ENCODE data around the gene SNRNP35. TPM values are rescaled to one million over a fixed set of nuclear protein-coding genes. Genes with fewer than 3 reads are reported as not detected.

The SNRNP35 gene
- total and polyA plus RNA-seq, 10 donors, result 18.9 to 63.7 (median 31.4) TPM

- Histone ChIP-seq H3K36me3 (peaks cover 0 to 30% (median 0%) of the 10 kb centered on the region in 6 donors), H3K4me1 (no peaks in the 10 kb centered on the region), H3K4me3 (no peak overlapping the region), H3K27me3 (replicated peaks in 1 of 7) (no peaks in the 10 kb centered on the region), H3K27ac (no peak overlapping the region), H3K9me3 (no peaks in the 10 kb centered on the region)
- intact Hi-C loops (cut with DNase I; ENCODE audit: low total_unique reads), result no loop called here
- 91 to 97% (median 93%) methylated on average over 8 to 18 of the region's 18 CpGs for WGBS, 5 donors
- TF ChIP-seq POLR2A (IDR thresholded peaks at IDR 0.05) (no peak), POLR2AphosphoS5 (IDR thresholded peaks at IDR 0.05) (no peak), CTCF (IDR thresholded peaks at IDR 0.05 in 8 of 11, conservative IDR thresholded peaks at IDR 0.05 in 3 of 11) (no peak)
- no peak for DNase-seq
Observed at GRCh38 chr12:123494124-123494851, 36.3 kb downstream of the SNRNP35 start.

GRCh38 chr12:123497065-123497464 lies 39.1 kb downstream of the SNRNP35 start:
- H3K36me3 ChIP-seq, result peaks cover 0 to 33% (median 0%) of the 10 kb centered on the region in 6 donors
- 94 to 98% (median 96%) methylated on average over 7 of the region's 7 CpGs for WGBS, 5 donors
- no peaks in the 10 kb centered on the region for H3K27me3 ChIP-seq (replicated peaks in 1 of 7)
- no peaks in the 10 kb centered on the region for H3K4me1 ChIP-seq
- DNase-seq, result no peak
- intact Hi-C loops (cut with DNase I; ENCODE audit: low total_unique reads), result no loop called here
- TF ChIP-seq POLR2A (IDR thresholded peaks at IDR 0.05), result no peak
- no peak for TF ChIP-seq POLR2AphosphoS5 (IDR thresholded peaks at IDR 0.05)
- no peak for TF ChIP-seq CTCF (IDR thresholded peaks at IDR 0.05 in 8 of 11, conservative IDR thresholded peaks at IDR 0.05 in 3 of 11)
- H3K4me3 ChIP-seq, result no peak overlapping the region
- H3K27ac ChIP-seq, result no peak overlapping the region
- no peaks in the 10 kb centered on the region for H3K9me3 ChIP-seq

- H3K27ac ChIP-seq, result no peak overlapping the region
- no peaks in the 10 kb centered on the region for H3K4me1 ChIP-seq
- WGBS, 5 donors, result 86 to 94% (median 91%) methylated on average over 13 of the region's 13 CpGs
- intact Hi-C loops (cut with DNase I; ENCODE audit: low total_unique reads), result no loop called here
- H3K27me3 ChIP-seq (replicated peaks in 1 of 7), result no peaks in the 10 kb centered on the region
- TF ChIP-seq POLR2A (IDR thresholded peaks at IDR 0.05) (no peak), POLR2AphosphoS5 (IDR thresholded peaks at IDR 0.05) (no peak), CTCF (IDR thresholded peaks at IDR 0.05 in 8 of 11, conservative IDR thresholded peaks at IDR 0.05 in 3 of 11) (no peak)
- no peak overlapping the region for H3K4me3 ChIP-seq
- no peaks in the 10 kb centered on the region for H3K9me3 ChIP-seq
- no peak for DNase-seq
- H3K36me3 ChIP-seq, result peaks cover 0 to 33% (median 0%) of the 10 kb centered on the region in 6 donors
Observed at GRCh38 chr12:123498126-123498825, 40.3 kb downstream of the SNRNP35 start.

- Histone ChIP-seq H3K9me3 (no peaks in the 10 kb centered on the region), H3K4me3 (no peak overlapping the region), H3K36me3 (peaks cover 0 to 33% (median 0%) of the 10 kb centered on the region in 6 donors), H3K27ac (no peak overlapping the region), H3K4me1 (no peaks in the 10 kb centered on the region), H3K27me3 (replicated peaks in 1 of 7) (no peaks in the 10 kb centered on the region)
- TF ChIP-seq POLR2A (IDR thresholded peaks at IDR 0.05) (no peak), POLR2AphosphoS5 (IDR thresholded peaks at IDR 0.05) (no peak), CTCF (IDR thresholded peaks at IDR 0.05 in 8 of 11, conservative IDR thresholded peaks at IDR 0.05 in 3 of 11) (no peak)
- no peak for DNase-seq
- intact Hi-C loops (cut with DNase I; ENCODE audit: low total_unique reads), result no loop called here
- WGBS, 5 donors, result 88 to 96% (median 91%) methylated on average over 16 of the region's 16 CpGs
Observed at GRCh38 chr12:123499332-123499731, 41.4 kb downstream of the SNRNP35 start.

Data from spleen (tissue), 11 donors.